Endodermal cell (in vitro differentiated cells): Measurements from ENCODE around the gene NSUN5. TPM values are rescaled to one million over a fixed set of nuclear protein-coding genes. Genes with fewer than 3 reads are reported as not detected.
A peak's percentile ranks its signal among the peaks of the same experiment; 100 is the strongest.

Source experiments
- DNase-seq: peaks from one replicate; pipeline ENCODE4 v3.0.0-alpha.2; 2017
- H3K27ac ChIP-seq: 2 replicates; pipeline ENCODE4 v1.5.1; 2013; ENCODE audit warnings: mild to moderate bottlenecking, low read depth, low read length, moderate library complexity
- H3K27me3 ChIP-seq: 2 replicates; pipeline ENCODE4 v1.6.1; 2013; ENCODE audit warnings: mild to moderate bottlenecking, low read length, moderate library complexity; ENCODE audit not compliant: insufficient read depth, control insufficient read depth, poor library complexity, severe bottlenecking
- H3K36me3 ChIP-seq: 2 replicates; pipeline ENCODE4 v1.7.0; 2013; ENCODE audit warnings: mild to moderate bottlenecking, low read length, moderate library complexity; ENCODE audit not compliant: control insufficient read depth, insufficient read depth
- H3K4me1 ChIP-seq: one replicate; pipeline ENCODE4 v1.7.0; 2013; ENCODE audit warnings: low read length; ENCODE audit not compliant: control insufficient read depth, insufficient read depth
- H3K4me3 ChIP-seq: 2 replicates; pipeline ENCODE4 v1.5.1; 2013; ENCODE audit warnings: mild to moderate bottlenecking, low read length, moderate library complexity
- H3K9ac ChIP-seq: 2 replicates; pipeline ENCODE4 v1.6.1; 2013; ENCODE audit warnings: mild to moderate bottlenecking, low read length, moderate library complexity; ENCODE audit not compliant: poor library complexity, severe bottlenecking; ENCODE audit errors: extremely low read depth
- H3K9me3 ChIP-seq: 2 replicates; pipeline ENCODE4 v1.6.1; 2013; ENCODE audit warnings: mild to moderate bottlenecking, low read length, moderate library complexity; ENCODE audit not compliant: control insufficient read depth
- H3K27ac Mint-ChIP-seq: 2 replicates; pipeline ENCODE4 v1.8.0; 2020; ENCODE audit warnings: mixed read lengths
- H3K27me3 Mint-ChIP-seq: 2 replicates; pipeline ENCODE4 v1.8.0; 2021; ENCODE audit warnings: mild to moderate bottlenecking, mixed read lengths; ENCODE audit not compliant: insufficient read depth
- H3K36me3 Mint-ChIP-seq: 2 replicates; pipeline ENCODE4 v1.8.0; 2020; ENCODE audit warnings: low read depth, mixed read lengths
- H3K4me1 Mint-ChIP-seq: 2 replicates; pipeline ENCODE4 v1.8.0; 2020; ENCODE audit warnings: mixed read lengths
- H3K4me3 Mint-ChIP-seq: 2 replicates; pipeline ENCODE4 v1.8.0; 2020; ENCODE audit warnings: mild to moderate bottlenecking, moderate library complexity, mixed read lengths
- H3K9me3 Mint-ChIP-seq: 2 replicates; pipeline ENCODE4 v1.8.0; 2020; ENCODE audit warnings: mild to moderate bottlenecking, mixed read lengths
- WGBS, 2 experiments: methylation state at CpG; one replicate each; pipeline versions ENCODE4 v1.1.5 to v1.1.7; 2013; ENCODE audit warnings: missing lambda C conversion rate in 2 of 2, mixed read lengths in 1 of 2; ENCODE audit not compliant: insufficient coverage in 1 of 2, insufficient read length in 1 of 2; 5-methylcytosine and 5-hydroxymethylcytosine counted together
- total RNA-seq, 2 donors: library from RNA; stranded (reverse); fragmentation: NEBNext Ultra II Directional in 1 of 2; extraction: Animal tissue kit (Norgen Biotek cat#: 25700) in 1 of 2; gene quantifications; 2 replicates in 1 of 2; 3 replicates in 1 of 2; pipeline ENCODE4 v1.2.1, GENCODE V29; 2021
- TF ChIP-seq, protein P1 (sequence below): fragments of 200-600 bp; sonication (generic); conservative IDR thresholded peaks from 2 replicates; pipeline ENCODE4 v1.5.0; 2021; ENCODE audit warnings: antibody characterized with exemption, mild to moderate bottlenecking

The NSUN5 gene
- total RNA-seq, 2 donors from 2014 or later: 40.3 to 42.1 TPM

GRCh38 chr7:73342645-73343044 lies 34.0 kb upstream of the NSUN5 start:
- Mint-ChIP-seq H3K27me3 (peaks cover 3% of the 10 kb centered on the region), H3K27ac (no peak overlapping the region), H3K9me3 (no peaks in the 10 kb centered on the region), H3K36me3 (no peaks in the 10 kb centered on the region), H3K4me1 (peaks cover 17% of the 10 kb centered on the region), H3K4me3 (no peak overlapping the region)
- H3K27ac ChIP-seq: no peak overlapping the region
- H3K9ac ChIP-seq: no peak overlapping the region
- H3K27me3 ChIP-seq: no peaks in the 10 kb centered on the region
- peaks cover 7% of the 10 kb centered on the region for H3K4me1 ChIP-seq
- no peaks in the 10 kb centered on the region for H3K36me3 ChIP-seq
- no peak overlapping the region for H3K4me3 ChIP-seq
- DNase-seq: peak; percentile 83
- WGBS, 2 experiments: 77 to 84% methylated on average over 7 to 8 of the region's 8 CpGs
- H3K9me3 ChIP-seq: no peaks in the 10 kb centered on the region
- TF ChIP-seq, protein P1, sequence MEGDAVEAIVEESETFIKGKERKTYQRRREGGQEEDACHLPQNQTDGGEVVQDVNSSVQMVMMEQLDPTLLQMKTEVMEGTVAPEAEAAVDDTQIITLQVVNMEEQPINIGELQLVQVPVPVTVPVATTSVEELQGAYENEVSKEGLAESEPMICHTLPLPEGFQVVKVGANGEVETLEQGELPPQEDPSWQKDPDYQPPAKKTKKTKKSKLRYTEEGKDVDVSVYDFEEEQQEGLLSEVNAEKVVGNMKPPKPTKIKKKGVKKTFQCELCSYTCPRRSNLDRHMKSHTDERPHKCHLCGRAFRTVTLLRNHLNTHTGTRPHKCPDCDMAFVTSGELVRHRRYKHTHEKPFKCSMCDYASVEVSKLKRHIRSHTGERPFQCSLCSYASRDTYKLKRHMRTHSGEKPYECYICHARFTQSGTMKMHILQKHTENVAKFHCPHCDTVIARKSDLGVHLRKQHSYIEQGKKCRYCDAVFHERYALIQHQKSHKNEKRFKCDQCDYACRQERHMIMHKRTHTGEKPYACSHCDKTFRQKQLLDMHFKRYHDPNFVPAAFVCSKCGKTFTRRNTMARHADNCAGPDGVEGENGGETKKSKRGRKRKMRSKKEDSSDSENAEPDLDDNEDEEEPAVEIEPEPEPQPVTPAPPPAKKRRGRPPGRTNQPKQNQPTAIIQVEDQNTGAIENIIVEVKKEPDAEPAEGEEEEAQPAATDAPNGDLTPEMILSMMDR: peak; percentile 78

- Histone ChIP-seq H3K4me1 (peaks cover 7% of the 10 kb centered on the region), H3K9ac (no peak overlapping the region), H3K27ac (no peak overlapping the region), H3K27me3 (no peaks in the 10 kb centered on the region), H3K9me3 (no peaks in the 10 kb centered on the region), H3K36me3 (no peaks in the 10 kb centered on the region), H3K4me3 (no peak overlapping the region)
- peaks cover 3% of the 10 kb centered on the region for H3K27me3 Mint-ChIP-seq
- no peaks in the 10 kb centered on the region for H3K36me3 Mint-ChIP-seq
- no peak overlapping the region for H3K4me3 Mint-ChIP-seq
- TF ChIP-seq, protein P1: no peak
- WGBS, 2 experiments: 91 to 97% methylated on average over 5 to 8 of the region's 8 CpGs
- H3K27ac Mint-ChIP-seq: no peak overlapping the region
- H3K9me3 Mint-ChIP-seq: no peaks in the 10 kb centered on the region
- H3K4me1 Mint-ChIP-seq: peaks cover 17% of the 10 kb centered on the region
- DNase-seq: no peak
Measured at GRCh38 chr7:73341877-73342276, 33.3 kb upstream of the NSUN5 start.

DNA sequence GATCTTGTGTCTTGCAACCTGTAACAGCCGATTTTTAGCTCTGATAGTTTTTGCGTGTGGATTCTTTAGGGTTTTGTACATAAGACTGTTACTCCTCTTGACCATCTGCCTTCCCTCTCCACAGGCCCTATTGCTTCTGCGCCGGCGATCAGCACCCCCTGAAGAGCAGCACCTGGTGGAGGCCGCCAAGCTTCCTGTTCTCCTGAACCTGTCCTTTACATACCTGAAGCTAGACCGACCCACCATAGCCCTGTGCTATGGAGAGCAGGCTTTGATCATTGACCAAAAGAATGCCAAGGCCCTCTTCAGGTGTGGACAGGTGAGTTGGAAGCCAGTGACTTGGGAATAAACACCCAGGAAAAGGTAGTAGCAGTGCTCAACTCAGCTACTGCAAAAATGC lies 31.9 kb upstream of the NSUN5 start:
- no peaks in the 10 kb centered on the region for H3K4me1 ChIP-seq
- H3K27me3 ChIP-seq: no peaks in the 10 kb centered on the region
- H3K9ac ChIP-seq: no peak overlapping the region
- H3K4me1 Mint-ChIP-seq: peaks cover 13% of the 10 kb centered on the region
- TF ChIP-seq, protein P1: peak; percentile 20
- H3K36me3 Mint-ChIP-seq: no peaks in the 10 kb centered on the region
- peaks cover 3% of the 10 kb centered on the region for H3K27me3 Mint-ChIP-seq
- no peaks in the 10 kb centered on the region for H3K9me3 Mint-ChIP-seq
- H3K9me3 ChIP-seq: no peaks in the 10 kb centered on the region
- no peak overlapping the region for H3K27ac Mint-ChIP-seq
- H3K27ac ChIP-seq: no peak overlapping the region
- peak; percentile 78 for DNase-seq
- H3K4me3 ChIP-seq: no peak overlapping the region
- H3K4me3 Mint-ChIP-seq: no peak overlapping the region
- H3K36me3 ChIP-seq: no peaks in the 10 kb centered on the region
- WGBS, 2 experiments: 77 to 100% methylated on average over 1 to 7 of the region's 7 CpGs
